ENCODE results near the gene SAP30BP. TPM values are rescaled to one million over a fixed set of nuclear protein-coding genes. Genes with fewer than 3 reads are reported as not detected.

SAP30BP gene
- total and polyA plus RNA-seq, 2 of the 13 experiments (the other 11 are each of a cell fraction or from before 2014, with no cell fraction given), result 67.7 to 99.4 TPM

- no peak for TF ChIP-seq FOXK1 (CRISPR knock-in tag; IDR thresholded peaks at IDR 0.05; ENCODE audit: borderline replicate concordance, low read depth)
- TF ChIP-seq HINFP (CRISPR knock-in tag; IDR thresholded peaks at IDR 0.05; ENCODE audit: low read depth), result no peak
- no peak for TF ChIP-seq GTF2F1 (IDR thresholded peaks at IDR 0.05; ENCODE audit: low read length)
- TF ChIP-seq ZMAT5 (CRISPR knock-in tag; IDR thresholded peaks at IDR 0.05; ENCODE audit: borderline replicate concordance, low read depth), result no peak
- no peak for TF ChIP-seq BHLHE40 (IDR thresholded peaks at IDR 0.05; ENCODE audit: low read length)
- TF ChIP-seq JDP2 (CRISPR knock-in tag; IDR thresholded peaks at IDR 0.05; ENCODE audit: borderline replicate concordance), result no peak
- TF ChIP-seq HOXD1 (CRISPR knock-in tag; IDR thresholded peaks at IDR 0.05), result no peak
- no peak for TF ChIP-seq ZNF549 (CRISPR knock-in tag; IDR thresholded peaks at IDR 0.05)
- TF ChIP-seq TBL1XR1 (IDR thresholded peaks at IDR 0.05; ENCODE audit: borderline replicate concordance, low read length, partially characterized antibody), result no peak
- TF ChIP-seq ARID5B (CRISPR knock-in tag; IDR thresholded peaks at IDR 0.05), result peak; percentile 64; the same call in 1 of the 2 replicates
- TF ChIP-seq, protein P1, sequence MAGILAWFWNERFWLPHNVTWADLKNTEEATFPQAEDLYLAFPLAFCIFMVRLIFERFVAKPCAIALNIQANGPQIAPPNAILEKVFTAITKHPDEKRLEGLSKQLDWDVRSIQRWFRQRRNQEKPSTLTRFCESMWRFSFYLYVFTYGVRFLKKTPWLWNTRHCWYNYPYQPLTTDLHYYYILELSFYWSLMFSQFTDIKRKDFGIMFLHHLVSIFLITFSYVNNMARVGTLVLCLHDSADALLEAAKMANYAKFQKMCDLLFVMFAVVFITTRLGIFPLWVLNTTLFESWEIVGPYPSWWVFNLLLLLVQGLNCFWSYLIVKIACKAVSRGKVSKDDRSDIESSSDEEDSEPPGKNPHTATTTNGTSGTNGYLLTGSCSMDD (CRISPR knock-in tag; IDR thresholded peaks at IDR 0.05), result no peak
- TF ChIP-seq, protein P2, sequence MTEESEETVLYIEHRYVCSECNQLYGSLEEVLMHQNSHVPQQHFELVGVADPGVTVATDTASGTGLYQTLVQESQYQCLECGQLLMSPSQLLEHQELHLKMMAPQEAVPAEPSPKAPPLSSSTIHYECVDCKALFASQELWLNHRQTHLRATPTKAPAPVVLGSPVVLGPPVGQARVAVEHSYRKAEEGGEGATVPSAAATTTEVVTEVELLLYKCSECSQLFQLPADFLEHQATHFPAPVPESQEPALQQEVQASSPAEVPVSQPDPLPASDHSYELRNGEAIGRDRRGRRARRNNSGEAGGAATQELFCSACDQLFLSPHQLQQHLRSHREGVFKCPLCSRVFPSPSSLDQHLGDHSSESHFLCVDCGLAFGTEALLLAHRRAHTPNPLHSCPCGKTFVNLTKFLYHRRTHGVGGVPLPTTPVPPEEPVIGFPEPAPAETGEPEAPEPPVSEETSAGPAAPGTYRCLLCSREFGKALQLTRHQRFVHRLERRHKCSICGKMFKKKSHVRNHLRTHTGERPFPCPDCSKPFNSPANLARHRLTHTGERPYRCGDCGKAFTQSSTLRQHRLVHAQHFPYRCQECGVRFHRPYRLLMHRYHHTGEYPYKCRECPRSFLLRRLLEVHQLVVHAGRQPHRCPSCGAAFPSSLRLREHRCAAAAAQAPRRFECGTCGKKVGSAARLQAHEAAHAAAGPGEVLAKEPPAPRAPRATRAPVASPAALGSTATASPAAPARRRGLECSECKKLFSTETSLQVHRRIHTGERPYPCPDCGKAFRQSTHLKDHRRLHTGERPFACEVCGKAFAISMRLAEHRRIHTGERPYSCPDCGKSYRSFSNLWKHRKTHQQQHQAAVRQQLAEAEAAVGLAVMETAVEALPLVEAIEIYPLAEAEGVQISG (CRISPR knock-in tag; IDR thresholded peaks at IDR 0.05), result no peak
- no peak for TF ChIP-seq GPBP1L1 (CRISPR knock-in tag; IDR thresholded peaks at IDR 0.05)
- TF ChIP-seq ZSCAN29 (CRISPR knock-in tag; conservative IDR thresholded peaks at IDR 0.05), result no peak
- TF ChIP-seq TAF1 (CRISPR knock-in tag; IDR thresholded peaks at IDR 0.05), result peak; percentile 36; the same call in 1 of the 2 replicates
- TF ChIP-seq ZNF264 (CRISPR knock-in tag; IDR thresholded peaks at IDR 0.05), result no peak
- TF ChIP-seq ZNF883 (CRISPR knock-in tag; IDR thresholded peaks at IDR 0.05; ENCODE audit: not compliant biosample characterization), result no peak
- TF ChIP-seq, protein P3, sequence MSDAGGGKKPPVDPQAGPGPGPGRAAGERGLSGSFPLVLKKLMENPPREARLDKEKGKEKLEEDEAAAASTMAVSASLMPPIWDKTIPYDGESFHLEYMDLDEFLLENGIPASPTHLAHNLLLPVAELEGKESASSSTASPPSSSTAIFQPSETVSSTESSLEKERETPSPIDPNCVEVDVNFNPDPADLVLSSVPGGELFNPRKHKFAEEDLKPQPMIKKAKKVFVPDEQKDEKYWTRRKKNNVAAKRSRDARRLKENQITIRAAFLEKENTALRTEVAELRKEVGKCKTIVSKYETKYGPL (CRISPR knock-in tag; IDR thresholded peaks at IDR 0.05), result no peak
Measured at GRCh38 chr17:75697651-75698291, 30.6 kb downstream of the SAP30BP start (continued).
